ENCODE measurements around the gene KLHL22.
"Not testable (repeated sequence)": the region's sequence is repeated elsewhere in the genome, so short reads cannot be mapped to it uniquely, and the experiment has no call there.

DNA sequence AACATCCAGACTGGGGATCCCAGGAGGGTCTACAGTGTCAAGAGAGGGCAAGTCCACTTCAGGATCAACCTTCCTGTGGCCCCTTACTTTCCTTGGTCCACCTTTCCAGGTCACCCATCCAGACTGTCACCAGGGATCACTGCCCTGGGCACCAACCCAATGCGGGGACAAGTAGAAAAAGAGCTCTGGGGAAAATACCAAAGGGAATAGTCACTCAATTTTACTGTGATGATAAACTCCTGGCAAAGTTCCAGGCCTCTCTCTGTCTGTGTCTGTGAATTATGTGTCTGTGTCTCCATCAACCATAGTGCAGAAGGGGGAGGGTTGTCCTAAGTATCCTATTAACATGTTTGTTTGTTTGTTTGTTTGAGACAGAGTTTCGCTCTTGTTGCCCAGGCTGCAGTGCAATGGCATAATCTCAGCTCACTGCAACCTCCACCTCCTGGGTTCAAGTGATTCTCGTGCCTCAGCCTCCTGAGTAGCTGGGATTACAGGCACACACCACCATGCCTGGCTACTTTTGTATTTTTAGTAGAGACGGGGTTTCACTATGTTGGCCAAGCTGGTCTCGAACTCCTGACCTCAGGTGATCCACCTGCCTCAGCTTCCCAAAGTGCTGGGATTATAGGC is 8.8 kb upstream of the KLHL22 start:
- TF ChIP-seq, protein P1, sequence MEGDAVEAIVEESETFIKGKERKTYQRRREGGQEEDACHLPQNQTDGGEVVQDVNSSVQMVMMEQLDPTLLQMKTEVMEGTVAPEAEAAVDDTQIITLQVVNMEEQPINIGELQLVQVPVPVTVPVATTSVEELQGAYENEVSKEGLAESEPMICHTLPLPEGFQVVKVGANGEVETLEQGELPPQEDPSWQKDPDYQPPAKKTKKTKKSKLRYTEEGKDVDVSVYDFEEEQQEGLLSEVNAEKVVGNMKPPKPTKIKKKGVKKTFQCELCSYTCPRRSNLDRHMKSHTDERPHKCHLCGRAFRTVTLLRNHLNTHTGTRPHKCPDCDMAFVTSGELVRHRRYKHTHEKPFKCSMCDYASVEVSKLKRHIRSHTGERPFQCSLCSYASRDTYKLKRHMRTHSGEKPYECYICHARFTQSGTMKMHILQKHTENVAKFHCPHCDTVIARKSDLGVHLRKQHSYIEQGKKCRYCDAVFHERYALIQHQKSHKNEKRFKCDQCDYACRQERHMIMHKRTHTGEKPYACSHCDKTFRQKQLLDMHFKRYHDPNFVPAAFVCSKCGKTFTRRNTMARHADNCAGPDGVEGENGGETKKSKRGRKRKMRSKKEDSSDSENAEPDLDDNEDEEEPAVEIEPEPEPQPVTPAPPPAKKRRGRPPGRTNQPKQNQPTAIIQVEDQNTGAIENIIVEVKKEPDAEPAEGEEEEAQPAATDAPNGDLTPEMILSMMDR (conservative IDR thresholded peaks at IDR 0.05): not testable (repeated sequence)
- TF ChIP-seq EZH2 (IDR thresholded peaks at IDR 0.05; ENCODE audit: low read depth): not testable (repeated sequence)

All from PC-9 (cell line).